K562 (cell line): ENCODE data around the gene DNAJA1. TPM values are rescaled to one million over a fixed set of nuclear protein-coding genes. Genes with fewer than 3 reads are reported as not detected.

Experiments
- CSDE1 ChIP-seq, 2 experiments: fragments of 450-650 bp; IDR thresholded peaks; 2 replicates each; pipeline ENCODE4 v1.6.1; 2016; ENCODE audit warnings: mild to moderate bottlenecking in 1 of 2
- CTBP1 ChIP-seq: fragments of 450-650 bp; IDR thresholded peaks from 2 replicates; pipeline ENCODE4 v1.6.1; 2016; ENCODE audit warnings: borderline replicate concordance
- ELF2 ChIP-seq: fragments of 250-450 bp; sonication (Bioruptor Pico); IDR thresholded peaks from 2 replicates; pipeline ENCODE4 v1.5.0; 2021; ENCODE audit warnings: mild to moderate bottlenecking
- MAX ChIP-seq: sonication (generic); formaldehyde crosslinking; IDR thresholded peaks from 2 replicates; pipeline ENCODE4 v1.9.0; 2022; ENCODE audit warnings: mild to moderate bottlenecking, missing genetic modification reagents
- PML ChIP-seq: IDR thresholded peaks from 2 replicates; pipeline ENCODE4 v1.6.1; 2012; ENCODE audit warnings: low read length, inconsistent platforms
- PRPF4 ChIP-seq: fragments of 200-400 bp; formaldehyde crosslinking; IDR thresholded peaks from one replicate; pipeline ENCODE4 v1.6.1; 2017; ENCODE audit warnings: low read length, low read depth, mild to moderate bottlenecking; ENCODE audit not compliant: insufficient read depth, poor library complexity, severe bottlenecking
- RBM22 ChIP-seq: fragments of 200-400 bp; formaldehyde crosslinking; IDR thresholded peaks from 2 replicates; pipeline ENCODE4 v1.6.1; 2018; ENCODE audit warnings: low read length, low read depth; ENCODE audit not compliant: poor library complexity, severe bottlenecking
- SRF ChIP-seq, 2 experiments: fragments of 250-450, 450-650 bp in 1 of 2; sonication (Bioruptor Pico) in 1 of 2; sonication (generic) in 1 of 2; formaldehyde crosslinking; IDR thresholded peaks; 2 replicates each; pipeline versions ENCODE4 v1.5.0 to v1.5.1; 2020 to 2022; ENCODE audit warnings: mild to moderate bottlenecking in 1 of 2, missing genetic modification reagents in 1 of 2
- TBP ChIP-seq: optimal IDR thresholded peaks from 2 replicates; pipeline ENCODE3; 2011; ENCODE audit warnings: low read depth, low read length, improper control_type of control experiment
- TOE1 ChIP-seq, 2 experiments: fragments of 450-650 bp in 1 of 2; sonication (generic) in 1 of 2; formaldehyde crosslinking in 1 of 2; IDR thresholded peaks; 2 replicates each; pipeline versions ENCODE4 v1.7.1 to v1.8.0; 2016 to 2022; ENCODE audit warnings: borderline replicate concordance in 2 of 2, mild to moderate bottlenecking in 2 of 2, antibody characterized with exemption in 1 of 2, inconsistent platforms in 1 of 2, low read depth in 1 of 2, missing genetic modification reagents in 1 of 2, moderate library complexity in 1 of 2
- VEZF1 ChIP-seq: fragments of 200-800 bp; sonication (Bioruptor generic); IDR thresholded peaks from 2 replicates; pipeline ENCODE4 v1.6.1; 2017; ENCODE audit warnings: missing genetic modification characterization, missing compliant biosample characterization
- ZBTB17 ChIP-seq: fragments of 450-650 bp; formaldehyde crosslinking; IDR thresholded peaks from 2 replicates; pipeline ENCODE4 v1.4.0; 2020; ENCODE audit warnings: mild to moderate bottlenecking
- ZFP1 ChIP-seq: fragments of 450-650 bp; formaldehyde crosslinking; IDR thresholded peaks from 2 replicates; pipeline ENCODE4 v1.4.0; 2020; ENCODE audit warnings: mild to moderate bottlenecking, mixed read lengths
- ZFX ChIP-seq: sonication (generic); formaldehyde crosslinking; IDR thresholded peaks from 2 replicates; pipeline ENCODE4 v1.8.0; 2022; ENCODE audit warnings: mild to moderate bottlenecking, missing genetic modification reagents, moderate library complexity
- ZNF639 ChIP-seq, 2 experiments: fragments of 200-800 bp in 1 of 2; sonication (Bioruptor generic) in 1 of 2; sonication (generic) in 1 of 2; formaldehyde crosslinking in 1 of 2; IDR thresholded peaks in 1 of 2; conservative IDR thresholded peaks in 1 of 2; 2 replicates each; pipeline versions ENCODE4 v1.5.0 to v1.6.1; 2016 to 2020; ENCODE audit warnings: missing compliant biosample characterization in 1 of 2, missing genetic modification characterization in 1 of 2, missing genetic modification reagents in 1 of 2
- ZNF707 ChIP-seq: fragments of 250-450 bp; sonication (Bioruptor Pico); conservative IDR thresholded peaks from 2 replicates; pipeline ENCODE4 v1.8.0; 2022; ENCODE audit warnings: inconsistent platforms, mild to moderate bottlenecking, moderate library complexity
- polyA plus RNA-seq, 8 experiments: library from polyadenylated mRNA; depleted of rRNA in 4 of 8; stranded (reverse) in 5 of 8; unstranded in 3 of 8; fragments of >200 nt; fragmentation: Nextera tagmentation in 2 of 8; fragmentation: Illumina TruSeq in 1 of 8; extraction: Ambion mirVana in 2 of 8; extraction: Trizol in 1 of 8; gene quantifications; 2 replicates each; pipeline versions ENCODE4 v1.2.1 to v1.2.3, GENCODE V29; 2011 to 2014; ENCODE audit warnings: inconsistent platforms in 1 of 8, missing spikeins in 1 of 8
- total RNA-seq, 7 experiments: library from RNA; depleted of rRNA in 6 of 7; stranded (reverse); fragments of >200 nt in 6 of 7; fragmentation: Illumina TruSeq in 2 of 7; extraction: Trizol in 2 of 7; gene quantifications; 2 replicates each; pipeline versions ENCODE4 v1.2.1 to v1.2.3, GENCODE V29; 2011 to 2021; ENCODE audit warnings: low replicate concordance in 1 of 7

The DNAJA1 gene
- total and polyA plus RNA-seq, 9 of the 15 experiments (the other 6 are each of a cell fraction or from before 2014, with no cell fraction given): 109 to 359 (median 175) TPM

GRCh38 chr9:33024966-33025571, at the start of gene DNAJA1 (continued):
- TF ChIP-seq VEZF1 (CRISPR knock-in tag) (peak; percentile 36), TOE1 (IDR thresholded peaks at IDR 0.05; ENCODE audit: borderline replicate concordance) (peak; percentile 45; the same call in 1 of the 2 replicates), TOE1 (CRISPR knock-in tag; IDR thresholded peaks at IDR 0.05; ENCODE audit: borderline replicate concordance, low read depth) (no peak), ELF2 (CRISPR knock-in tag) (peak; percentile 40; the same call in 1 of the 2 replicates), ZBTB17 (CRISPR knock-in tag) (0 out of 2 replicates have a peak, but pooled peaks have one; percentile 53), MAX (CRISPR knock-in tag) (peak; percentile 47; the same call in 1 of the 2 replicates), CSDE1 (IDR thresholded peaks at IDR 0.05) (peak in 1 of 2 experiments; percentile 57; a peak in 1 of 4 replicates), ZNF707 (CRISPR knock-in tag) (no peak), ZFP1 (CRISPR knock-in tag) (no peak), ZFX (peak; percentile 59), ZNF639 (CRISPR knock-in tag; conservative IDR thresholded peaks at IDR 0.05 in 1 of 2, IDR thresholded peaks at IDR 0.05 in 1 of 2) (0 out of 4 replicates have a peak, but pooled peaks of 1 of the 2 experiments have one; percentile 39), SRF (CRISPR knock-in tag; IDR thresholded peaks at IDR 0.05) (peak in 1 of 2 experiments; percentile 57; a peak in 1 of 4 replicates), TBP (peak; percentile 97), PRPF4 (peak; percentile 96), CTBP1 (peak; percentile 55), RBM22 (peak; percentile 96), PML (peak; percentile 89)
